ENCODE data around the gene APCDD1.

APCDD1 gene

GRCh38 chr18:10453806-10454680, at the start of gene APCDD1:
Gene APCDD1 (plus strand): TSS chr18:10454635. CDS start chr18:10454982, 347 bp downstream.
- DNase-seq (ENCODE audit: low spot score) = no peak

- no peak for DNase-seq (ENCODE audit: low spot score)
These were observed 49.4 kb upstream of the APCDD1 start for GRCh38 chr18:10405014-10405493.

- DNase-seq (ENCODE audit: low spot score) = no peak
These were observed 48.4 kb upstream of the APCDD1 start for GRCh38 chr18:10405816-10406663.

DNA sequence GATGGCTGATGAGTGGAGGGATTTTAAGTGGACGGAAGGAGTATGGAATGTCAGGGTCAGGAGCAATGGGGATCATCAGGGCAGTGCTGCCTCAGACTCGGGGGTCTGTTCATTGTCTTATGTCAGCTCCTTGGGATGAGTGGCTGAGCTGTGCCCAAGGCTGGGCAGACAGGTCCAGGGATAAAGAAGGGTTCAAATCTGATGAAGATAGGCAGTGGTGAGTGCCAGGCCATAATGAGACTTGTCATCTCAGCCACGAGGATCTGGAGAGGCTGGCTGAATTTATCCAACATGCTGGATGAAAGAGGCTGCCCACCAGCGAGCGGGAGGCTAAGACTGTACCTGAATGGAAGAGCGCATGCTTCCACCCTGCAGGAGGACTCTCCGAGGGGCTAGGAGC, 46.3 kb upstream of the APCDD1 start:
- no peak for DNase-seq (ENCODE audit: low spot score)

DNA sequence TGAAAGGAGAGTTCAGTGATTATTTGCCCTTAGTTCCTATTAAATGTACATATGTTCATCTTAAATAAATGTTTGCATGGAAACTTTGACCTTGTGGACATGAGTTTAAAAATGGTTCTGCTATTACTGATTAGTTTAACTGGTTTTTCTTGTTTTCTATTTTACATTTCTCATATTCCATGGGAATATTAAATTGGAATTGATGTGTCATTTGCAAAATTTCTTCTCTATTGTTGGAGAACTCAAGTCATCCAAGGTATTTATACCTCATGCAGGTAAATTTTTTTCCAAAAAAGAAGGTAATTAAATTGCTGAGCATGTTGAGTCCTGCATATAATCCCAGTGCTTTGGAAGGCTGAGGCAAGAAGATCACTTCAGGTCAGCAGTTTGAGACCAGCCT, 45.4 kb upstream of the APCDD1 start:
- no peak for DNase-seq (ENCODE audit: low spot score)

- no peak for DNase-seq (ENCODE audit: low spot score)
These were observed 43.7 kb upstream of the APCDD1 start for GRCh38 chr18:10410472-10411308.

DNA sequence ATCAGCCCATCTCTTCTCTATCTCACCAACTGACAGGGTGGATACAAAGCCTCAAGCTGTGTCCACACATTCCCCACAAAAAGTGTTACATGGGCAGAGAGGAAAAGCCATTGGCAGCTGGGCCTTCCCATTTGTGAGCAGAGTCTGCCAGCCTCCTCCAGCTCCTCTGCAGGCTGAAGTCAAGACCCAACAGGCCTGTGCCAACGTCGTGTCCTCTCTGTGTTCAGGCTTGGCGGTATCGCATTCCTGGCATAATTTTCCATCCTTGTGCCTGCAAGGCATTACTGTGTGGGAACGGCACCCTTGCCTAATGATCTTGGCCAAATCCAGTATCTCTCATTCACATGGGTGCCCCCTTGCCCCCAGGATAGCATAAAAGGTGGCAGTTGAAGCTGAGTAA, 41.5 kb upstream of the APCDD1 start:
- DNase-seq (ENCODE audit: low spot score) = no peak

DNA sequence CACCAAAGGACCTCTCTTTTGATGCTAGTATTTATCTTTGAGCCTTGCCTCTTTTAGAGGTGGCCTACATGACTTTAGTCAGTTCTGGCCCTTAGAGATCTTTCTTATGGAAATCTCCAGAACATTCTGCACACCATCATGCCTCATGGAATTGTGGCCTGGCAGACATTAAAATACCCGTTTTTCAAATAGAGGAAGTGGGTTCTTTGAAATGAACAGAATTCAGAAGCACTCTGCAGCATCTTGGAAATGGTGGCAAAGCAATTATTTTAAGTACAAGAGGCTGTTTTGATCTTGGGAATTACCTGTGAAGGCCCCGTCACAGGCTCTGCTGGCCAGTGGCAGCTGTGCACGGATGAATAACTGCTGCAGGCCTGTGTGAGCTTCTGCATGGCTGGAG, 40.7 kb upstream of the APCDD1 start:
- no peak for DNase-seq (ENCODE audit: low spot score)

- no peak for DNase-seq (ENCODE audit: low spot score)
These were observed 40.1 kb upstream of the APCDD1 start for GRCh38 chr18:10414293-10414842.

- no peak for DNase-seq (ENCODE audit: low spot score)
These were observed 38.4 kb upstream of the APCDD1 start for GRCh38 chr18:10416065-10416464.

DNA sequence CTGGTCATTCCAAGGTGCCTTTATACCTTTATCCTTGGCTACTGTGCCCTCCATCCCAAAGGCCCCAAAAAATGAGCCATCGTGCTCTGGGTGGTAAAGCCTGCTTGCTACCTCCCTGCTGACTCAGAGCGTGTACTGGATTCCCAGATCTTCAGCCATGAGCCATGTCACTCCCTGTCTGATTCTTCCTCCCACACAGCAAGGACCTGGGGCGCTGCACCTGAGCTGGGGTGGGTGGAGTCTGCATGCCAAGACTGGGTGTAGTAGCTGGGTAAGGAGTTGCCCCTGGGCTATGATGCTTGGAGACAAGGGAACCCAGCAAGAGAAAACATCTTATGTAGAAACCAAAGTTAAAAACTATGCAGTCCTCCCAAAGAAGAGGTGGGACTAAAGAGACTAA, 37.2 kb upstream of the APCDD1 start:
- no peak for DNase-seq (ENCODE audit: low spot score)

GRCh38 chr18:10417664-10418063, 36.8 kb upstream of the APCDD1 start:
- no peak for DNase-seq (ENCODE audit: low spot score)

DNA sequence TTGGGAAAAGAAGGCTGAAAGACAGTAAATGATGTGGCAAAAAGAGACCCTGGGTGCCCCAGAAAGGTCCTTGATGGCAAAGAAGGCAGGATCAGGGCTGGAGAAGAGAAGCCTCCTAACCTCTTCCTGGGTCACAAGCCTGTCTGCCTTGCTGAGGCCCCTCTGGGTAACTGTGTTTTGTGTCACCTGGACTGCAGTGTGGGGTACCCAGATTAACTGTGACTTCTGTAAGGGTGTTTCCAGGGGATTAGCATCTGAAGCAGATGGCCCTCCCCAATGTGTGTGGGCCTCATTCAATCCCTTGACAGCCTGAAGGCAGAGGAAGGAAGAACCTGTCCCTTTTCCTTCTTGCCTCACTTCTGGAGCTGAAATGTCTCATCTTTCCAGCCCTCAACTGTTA, 35.6 kb upstream of the APCDD1 start:
- no peak for DNase-seq (ENCODE audit: low spot score)

DNA sequence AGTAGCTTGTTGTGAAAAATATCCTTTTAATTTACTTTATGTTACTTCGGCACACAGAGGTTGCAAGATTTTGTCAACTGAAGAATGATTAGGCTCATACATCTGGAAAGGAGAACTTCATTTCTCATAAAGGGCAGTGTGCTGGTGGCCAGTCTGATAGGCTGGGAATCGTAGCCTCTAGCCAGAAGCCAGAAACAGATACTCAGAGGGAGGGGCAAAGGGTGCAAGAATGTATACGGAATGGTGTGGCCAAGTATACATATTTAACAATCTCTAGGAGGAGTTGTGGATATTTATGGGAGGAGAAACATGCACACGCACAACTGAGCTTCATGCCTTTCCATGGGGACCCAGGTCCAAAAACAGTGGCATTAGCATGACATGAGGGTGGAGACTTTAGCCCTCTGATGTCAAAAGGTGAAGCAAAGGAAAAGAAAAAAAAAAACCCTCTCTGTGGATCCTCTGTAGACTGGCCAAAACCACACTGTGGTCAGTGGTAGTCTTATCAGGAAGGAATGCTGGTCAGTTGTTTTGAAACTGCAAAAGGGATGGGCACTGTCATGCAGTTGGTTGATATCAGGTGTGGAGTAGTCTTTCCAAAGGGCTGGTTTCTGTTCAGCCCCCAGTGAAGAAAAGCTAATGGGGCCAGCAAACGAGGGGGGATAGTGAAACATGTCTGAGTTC, 34.9 kb upstream of the APCDD1 start:
- DNase-seq (ENCODE audit: low spot score) = no peak

DNA sequence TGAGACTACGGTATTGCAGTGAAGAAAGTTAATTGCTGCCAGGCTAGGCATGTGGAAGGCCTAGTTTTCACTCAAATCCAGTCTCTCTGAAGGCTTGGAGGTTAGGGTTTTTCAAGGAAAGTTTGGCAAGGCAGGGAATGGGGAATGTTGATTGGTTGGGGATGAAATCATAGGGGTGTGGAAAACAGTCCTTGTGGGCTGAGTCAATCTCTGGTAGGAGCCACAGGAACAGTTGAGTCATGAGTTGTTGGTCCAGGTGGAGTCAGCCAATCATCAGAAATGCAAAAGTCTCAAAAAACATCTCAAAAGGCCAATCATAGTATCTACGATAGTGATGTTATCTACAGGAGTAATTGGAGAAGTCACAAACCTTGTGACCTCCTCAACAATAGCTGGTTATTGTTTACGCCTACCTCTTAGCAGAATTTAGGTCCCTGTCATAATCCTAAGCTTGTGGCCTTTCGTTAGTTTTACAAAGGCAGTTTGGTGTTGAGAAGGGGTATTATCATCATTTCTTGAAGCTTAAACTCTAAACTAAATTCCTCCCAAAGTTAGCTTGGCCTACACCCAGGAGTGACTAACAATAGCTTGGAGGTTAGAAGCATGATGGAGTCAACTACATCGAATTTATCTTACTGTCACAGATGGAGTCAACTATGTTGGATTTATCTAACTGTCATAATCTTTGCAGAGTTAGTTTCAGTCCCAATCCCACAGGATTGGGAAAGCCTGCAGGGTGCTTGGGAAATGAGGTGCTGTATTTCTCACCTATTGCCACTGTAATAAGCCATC, 33.7 kb upstream of the APCDD1 start:
- no peak for DNase-seq (ENCODE audit: low spot score)

GRCh38 chr18:10421859-10422258, 32.6 kb upstream of the APCDD1 start:
- no peak for DNase-seq (ENCODE audit: low spot score)

DNA sequence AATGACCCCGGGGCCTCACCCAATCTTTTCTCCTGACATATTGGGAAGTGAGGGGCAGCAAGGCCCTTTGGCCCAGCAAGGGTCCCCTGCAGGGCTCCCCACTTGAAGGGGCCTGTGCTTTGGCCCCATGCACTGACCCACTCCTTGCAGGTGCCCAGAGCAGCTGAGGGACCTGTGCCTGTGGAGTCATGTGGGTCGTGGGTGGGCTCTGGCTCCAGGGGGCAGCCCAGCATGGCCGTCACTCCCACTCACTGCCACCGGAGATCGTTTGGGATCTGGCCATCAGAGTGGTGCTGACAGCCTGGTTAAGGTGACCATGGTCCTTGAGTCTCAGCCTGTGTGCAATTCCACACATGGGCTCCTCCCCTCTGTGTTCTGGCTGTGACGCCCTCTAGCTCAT, 31.7 kb upstream of the APCDD1 start:
- no peak for DNase-seq (ENCODE audit: low spot score)

GRCh38 chr18:10424585-10425307, 29.7 kb upstream of the APCDD1 start:
- no peak for DNase-seq (ENCODE audit: low spot score)

GRCh38 chr18:10430677-10431076, 23.8 kb upstream of the APCDD1 start:
- DNase-seq (ENCODE audit: low spot score) = no peak

- DNase-seq (ENCODE audit: low spot score) = no peak
These were observed 22.8 kb upstream of the APCDD1 start for GRCh38 chr18:10431680-10432079.
